Activated naive CD4-positive, alpha-beta T cell treated with anti-CD3 and anti-CD28 coated beads for 36 hours (primary cell): ENCODE measurements around the gene SEMA3F. TPM values are rescaled to one million over a fixed set of nuclear protein-coding genes. Genes with fewer than 3 reads are reported as not detected.
A peak's percentile ranks its signal among the peaks of the same experiment; 100 is the strongest.
"Not testable (repeated sequence)": the region's sequence is repeated elsewhere in the genome, so short reads cannot be mapped to it uniquely, and the experiment has no call there.

Experiments
- CTCF ChIA-PET: fragments of 350-600 bp; sonication (Branson Sonifier 250); formaldehyde crosslinking; loops from one replicate; lab custom pipeline; 2021; ENCODE audit warnings: antibody characterized with exemption; lab: Charles Lee
- DNase-seq: peaks from one replicate; pipeline ENCODE4 v3.0.0-alpha.2; 2020
- H3K27ac Mint-ChIP-seq: one replicate; pipeline ENCODE4 v1.8.0; 2021; ENCODE audit warnings: mild to moderate bottlenecking, mixed read lengths
- H3K27me3 Mint-ChIP-seq: one replicate; pipeline ENCODE4 v1.8.0; 2021; ENCODE audit warnings: low read depth, mixed read lengths
- H3K36me3 Mint-ChIP-seq: one replicate; pipeline ENCODE4 v1.8.0; 2021; ENCODE audit warnings: low read depth, mixed read lengths
- H3K4me1 Mint-ChIP-seq: one replicate; pipeline ENCODE4 v1.8.0; 2021; ENCODE audit warnings: low read depth, mixed read lengths
- H3K4me3 Mint-ChIP-seq: one replicate; pipeline ENCODE4 v1.8.0; 2021; ENCODE audit warnings: mild to moderate bottlenecking, moderate library complexity, mixed read lengths
- H3K9me3 Mint-ChIP-seq: one replicate; pipeline ENCODE4 v1.8.0; 2021; ENCODE audit warnings: mixed read lengths
- intact Hi-C: fragments of 100-400 bp; cut with micrococcal nuclease; formaldehyde crosslinking; loops from one replicate; pipeline ENCODE4 v1.15.1; 2023
- total RNA-seq, 2 experiments: library from RNA; stranded (reverse); gene quantifications; one replicate each; pipeline ENCODE4 v1.2.3, GENCODE V29; 2021

The SEMA3F gene
- total RNA-seq, 2 experiments from 2014 or later = not detected

- Mint-ChIP-seq H3K4me1 (peaks cover 18% of the 10 kb centered on the region), H3K9me3 (no peaks in the 10 kb centered on the region), H3K36me3 (no peaks in the 10 kb centered on the region), H3K4me3 (peak overlapping the region; percentile 96), H3K27ac (peak overlapping the region; percentile 80), H3K27me3 (no peaks in the 10 kb centered on the region)
- CTCF ChIA-PET = interaction anchor here (0.6 to 8.2 kb wide), 21 partner anchors 9 to 959 kb away, joined by 3 to 151 read pairs (median 5); partner anchors contain the start of genes GNAI2, GNAT1, IFRD2 and LSMEM2
- peak; percentile 67 for DNase-seq
- intact Hi-C loops = loop anchor here (1.0 kb wide), 9 partner anchors 8 to 688 kb away; partner anchors contain the start of gene IFRD2
These were observed 71.8 kb downstream of the SEMA3F start for GRCh38 chr3:50226888-50227389.

GRCh38 chr3:50227390-50228183 lies 72.5 kb downstream of the SEMA3F start:
- Mint-ChIP-seq H3K27ac (peak overlapping the region; percentile 91), H3K4me3 (peak overlapping the region; percentile 96), H3K4me1 (peaks cover 18% of the 10 kb centered on the region), H3K27me3 (no peaks in the 10 kb centered on the region), H3K9me3 (no peaks in the 10 kb centered on the region), H3K36me3 (no peaks in the 10 kb centered on the region)
- CTCF ChIA-PET = interaction anchor here (0.6 to 8.2 kb wide), 18 partner anchors 10 to 75 kb away, joined by 3 to 151 read pairs (median 4); partner anchors contain the start of genes GNAI2, GNAT1, HYAL1 and HYAL3
- intact Hi-C loops = loop anchor here (1.0 kb wide), 5 partner anchors 8 to 65 kb away; partner anchors contain the start of gene IFRD2
- DNase-seq = peak; percentile 92

- Mint-ChIP-seq H3K27ac (peak overlapping the region; percentile 91), H3K4me3 (peak overlapping the region; percentile 96), H3K4me1 (peaks cover 18% of the 10 kb centered on the region)
- H3K36me3 Mint-ChIP-seq, H3K27me3 Mint-ChIP-seq, DNase-seq, H3K9me3 Mint-ChIP-seq, intact Hi-C loops: not testable (repeated sequence)
- CTCF ChIA-PET = interaction anchor here (0.7 to 8.2 kb wide), 15 partner anchors 10 to 75 kb away, joined by 3 to 151 read pairs (median 4); partner anchors contain the start of genes GNAI2, GNAT1, HYAL1 and HYAL3
These were observed 73.2 kb downstream of the SEMA3F start for GRCh38 chr3:50228184-50228763.

- DNase-seq = no peak
- H3K4me1 Mint-ChIP-seq = peaks cover 18% of the 10 kb centered on the region
- no peaks in the 10 kb centered on the region for H3K27me3 Mint-ChIP-seq
- CTCF ChIA-PET = interaction anchor here (0.8 to 8.2 kb wide), 9 partner anchors 13 to 70 kb away, joined by 3 to 151 read pairs (median 4); partner anchors contain the start of genes GNAT1, HYAL3 and NAA80
- no peaks in the 10 kb centered on the region for H3K9me3 Mint-ChIP-seq
- no peaks in the 10 kb centered on the region for H3K36me3 Mint-ChIP-seq
- no peak overlapping the region for H3K4me3 Mint-ChIP-seq
- no peak overlapping the region for H3K27ac Mint-ChIP-seq
- intact Hi-C loops = no loop called here
These were observed 74.4 kb downstream of the SEMA3F start for GRCh38 chr3:50229490-50229889.

- H3K36me3 Mint-ChIP-seq = no peaks in the 10 kb centered on the region
- H3K27ac Mint-ChIP-seq = no peak overlapping the region
- peaks cover 19% of the 10 kb centered on the region for H3K4me1 Mint-ChIP-seq
- no peaks in the 10 kb centered on the region for H3K27me3 Mint-ChIP-seq
- intact Hi-C loops = loop anchor here (10.0 kb wide), 1 partner anchor 1755 kb away; no protein-coding TSS in a partner anchor
- H3K9me3 Mint-ChIP-seq = no peaks in the 10 kb centered on the region
- CTCF ChIA-PET = interaction anchor here (0.7 to 8.2 kb wide), 6 partner anchors 13 to 61 kb away, joined by 3 to 151 read pairs (median 4); partner anchors contain the start of gene GNAT1
- no peak overlapping the region for H3K4me3 Mint-ChIP-seq
- no peak for DNase-seq
These were observed 75.1 kb downstream of the SEMA3F start for GRCh38 chr3:50230104-50230793.

- intact Hi-C loops = loop anchor here (10.0 kb wide), 1 partner anchor 1756 kb away; no protein-coding TSS in a partner anchor
- CTCF ChIA-PET = interaction anchor here (0.6 to 8.2 kb wide), 6 partner anchors 12 to 91 kb away, joined by 3 to 151 read pairs (median 4); partner anchors contain the start of gene GNAT1
- no peak for DNase-seq
- Mint-ChIP-seq H3K9me3 (no peaks in the 10 kb centered on the region), H3K27ac (no peak overlapping the region), H3K27me3 (no peaks in the 10 kb centered on the region), H3K4me3 (no peak overlapping the region), H3K4me1 (peaks cover 23% of the 10 kb centered on the region), H3K36me3 (no peaks in the 10 kb centered on the region)
These were observed 75.6 kb downstream of the SEMA3F start for GRCh38 chr3:50230794-50231125.

- no peaks in the 10 kb centered on the region for H3K27me3 Mint-ChIP-seq
- no peaks in the 10 kb centered on the region for H3K9me3 Mint-ChIP-seq
- peaks cover 17% of the 10 kb centered on the region for H3K4me1 Mint-ChIP-seq
- H3K36me3 Mint-ChIP-seq = peaks cover 2% of the 10 kb centered on the region
- CTCF ChIA-PET = interaction anchor here (1.3 to 8.0 kb wide), 2 partner anchors 16 to 19 kb away, joined by 3 to 119 read pairs; no protein-coding TSS in a partner anchor
- no peak overlapping the region for H3K27ac Mint-ChIP-seq
- intact Hi-C loops = loop anchor here (10.0 kb wide), 1 partner anchor 1757 kb away; no protein-coding TSS in a partner anchor
- no peak overlapping the region for H3K4me3 Mint-ChIP-seq
- no peak for DNase-seq
These were observed 76.5 kb downstream of the SEMA3F start for GRCh38 chr3:50231581-50231980.

GRCh38 chr3:50232303-50232702 lies 77.2 kb downstream of the SEMA3F start:
- DNase-seq = no peak
- peaks cover 13% of the 10 kb centered on the region for H3K4me1 Mint-ChIP-seq
- no peak overlapping the region for H3K27ac Mint-ChIP-seq
- H3K9me3 Mint-ChIP-seq = no peaks in the 10 kb centered on the region
- no peak overlapping the region for H3K4me3 Mint-ChIP-seq
- no peaks in the 10 kb centered on the region for H3K27me3 Mint-ChIP-seq
- CTCF ChIA-PET = interaction anchor here (0.7 to 8.0 kb wide), 3 partner anchors 15 to 393 kb away, joined by 3 to 119 read pairs (median 7); no protein-coding TSS in a partner anchor
- H3K36me3 Mint-ChIP-seq = peaks cover 6% of the 10 kb centered on the region
- intact Hi-C loops = loop anchor here (10.0 kb wide), 1 partner anchor 1758 kb away; no protein-coding TSS in a partner anchor

GRCh38 chr3:50233176-50233575 lies 78.1 kb downstream of the SEMA3F start:
- intact Hi-C loops = loop anchor here (10.0 kb wide), 1 partner anchor 1758 kb away; no protein-coding TSS in a partner anchor
- Mint-ChIP-seq H3K9me3 (no peaks in the 10 kb centered on the region), H3K36me3 (peaks cover 10% of the 10 kb centered on the region), H3K4me3 (no peak overlapping the region), H3K27me3 (no peaks in the 10 kb centered on the region), H3K27ac (no peak overlapping the region), H3K4me1 (peaks cover 13% of the 10 kb centered on the region)
- CTCF ChIA-PET = interaction anchor here (1.0 to 4.5 kb wide), 4 partner anchors 14 to 41 kb away, joined by 4 to 35 read pairs (median 6); no protein-coding TSS in a partner anchor
- DNase-seq = no peak

- Mint-ChIP-seq H3K4me1 (peaks cover 33% of the 10 kb centered on the region), H3K9me3 (no peaks in the 10 kb centered on the region), H3K27me3 (no peaks in the 10 kb centered on the region), H3K36me3 (peaks cover 10% of the 10 kb centered on the region), H3K4me3 (peak within 1 kb of the TSS; percentile 95), H3K27ac (peak within 1 kb of the TSS; percentile 92)
- CTCF ChIA-PET = interaction anchor here (0.6 to 5.3 kb wide), 5 partner anchors 8 to 337 kb away, joined by 3 to 35 read pairs (median 5); no protein-coding TSS in a partner anchor
- peak; percentile 99 for DNase-seq
- intact Hi-C loops = loop anchor here (1.0 to 10.0 kb wide), 9 partner anchors 9 to 1761 kb away; partner anchors contain the start of genes CISH, HYAL3, NAA80 and RBM5
These were observed 80.8 kb downstream of the SEMA3F start, which contains the start of gene GNAI2 for GRCh38 chr3:50235716-50236483. Gene GNAI2 (plus strand): TSS chr3:50236204. CDS start chr3:50236336, 132 bp downstream.
